HepG2 (cell line): ENCODE measurements around the gene TEKT5. TPM values are rescaled to one million over a fixed set of nuclear protein-coding genes. Genes with fewer than 3 reads are reported as not detected.

Source experiments
- CEBPB ChIP-seq: IDR thresholded peaks from 2 replicates; pipeline ENCODE4 v1.6.1; 2011; ENCODE audit warnings: low read depth, low read length, improper control_type of control experiment, borderline replicate concordance
- E2F2 ChIP-seq: sonication (generic); formaldehyde crosslinking; IDR thresholded peaks from 2 replicates; pipeline ENCODE4 v1.4.0; 2020; ENCODE audit warnings: missing genetic modification reagents, borderline replicate concordance
- FOXK2 ChIP-seq: fragments of 450-650 bp; IDR thresholded peaks from 2 replicates; pipeline ENCODE4 v1.6.1; 2016
- GFI1 ChIP-seq: sonication (generic); formaldehyde crosslinking; IDR thresholded peaks from 2 replicates; pipeline ENCODE4 v1.5.0; 2020; ENCODE audit warnings: missing genetic modification reagents, mild to moderate bottlenecking, borderline replicate concordance
- HIC2 ChIP-seq: sonication (generic); formaldehyde crosslinking; IDR thresholded peaks from 2 replicates; pipeline ENCODE4 v1.9.0; 2022; ENCODE audit warnings: low read depth, missing genetic modification reagents
- HOXA9 ChIP-seq: sonication (generic); formaldehyde crosslinking; IDR thresholded peaks from 2 replicates; pipeline ENCODE4 v1.8.1; 2022; ENCODE audit warnings: missing genetic modification reagents, mild to moderate bottlenecking, moderate library complexity, borderline replicate concordance
- KAT2B ChIP-seq: fragments of 150-350 bp; IDR thresholded peaks from 2 replicates; pipeline ENCODE4 v1.6.1; 2014; ENCODE audit warnings: low read depth, low read length, borderline replicate concordance
- NR2F2 ChIP-seq: IDR thresholded peaks from 2 replicates; pipeline ENCODE4 v1.6.1; 2012; ENCODE audit warnings: low read depth, inconsistent platforms, borderline replicate concordance
- PAX8 ChIP-seq: sonication (generic); formaldehyde crosslinking; IDR thresholded peaks from 2 replicates; pipeline ENCODE4 v1.8.0; 2022; ENCODE audit warnings: mild to moderate bottlenecking, missing genetic modification reagents, borderline replicate concordance
- RAD21 ChIP-seq: fragments of 450-650 bp; formaldehyde crosslinking; IDR thresholded peaks from 2 replicates; pipeline ENCODE4 v1.5.0; 2020; ENCODE audit warnings: mild to moderate bottlenecking
- TERF1 ChIP-seq: sonication (generic); formaldehyde crosslinking; IDR thresholded peaks from 2 replicates; pipeline ENCODE4 v1.8.0; 2022; ENCODE audit warnings: mild to moderate bottlenecking, missing genetic modification reagents, moderate library complexity
- TRAFD1 ChIP-seq: sonication (generic); formaldehyde crosslinking; IDR thresholded peaks from 2 replicates; pipeline ENCODE4 v1.5.1; 2020; ENCODE audit warnings: missing genetic modification reagents, mild to moderate bottlenecking, borderline replicate concordance
- ZC3H4 ChIP-seq: sonication (generic); formaldehyde crosslinking; IDR thresholded peaks from 2 replicates; pipeline ENCODE4 v1.4.0; 2020; ENCODE audit warnings: missing genetic modification reagents, borderline replicate concordance
- ZFP36L1 ChIP-seq: sonication (generic); formaldehyde crosslinking; IDR thresholded peaks from 2 replicates; pipeline ENCODE4 v1.8.0; 2022; ENCODE audit warnings: mild to moderate bottlenecking, missing genetic modification reagents, moderate library complexity
- ZMYM4 ChIP-seq: sonication (generic); formaldehyde crosslinking; IDR thresholded peaks from 2 replicates; pipeline ENCODE4 v1.8.1; 2023; ENCODE audit warnings: mild to moderate bottlenecking, missing genetic modification reagents
- ZNF274 ChIP-seq: sonication (generic); formaldehyde crosslinking; IDR thresholded peaks from 2 replicates; pipeline ENCODE4 v1.5.1; 2020; ENCODE audit warnings: mild to moderate bottlenecking, missing genetic modification reagents
- ZNF329 ChIP-seq: sonication (generic); formaldehyde crosslinking; IDR thresholded peaks from 2 replicates; pipeline ENCODE4 v1.9.0; 2021; ENCODE audit warnings: low read depth, mild to moderate bottlenecking, missing genetic modification reagents
- ZNF337 ChIP-seq: sonication (generic); formaldehyde crosslinking; IDR thresholded peaks from 2 replicates; pipeline ENCODE4 v1.5.1; 2020; ENCODE audit warnings: missing genetic modification reagents, low read depth, mild to moderate bottlenecking, borderline replicate concordance
- ZNF547 ChIP-seq: sonication (generic); formaldehyde crosslinking; IDR thresholded peaks from 2 replicates; pipeline ENCODE4 v1.5.1; 2020; ENCODE audit warnings: mild to moderate bottlenecking, missing genetic modification reagents
- ZNF674 ChIP-seq: sonication (generic); formaldehyde crosslinking; IDR thresholded peaks from 2 replicates; pipeline ENCODE4 v1.5.0; 2020; ENCODE audit warnings: low read depth, mild to moderate bottlenecking, missing genetic modification reagents
- ZNF709 ChIP-seq: sonication (generic); formaldehyde crosslinking; IDR thresholded peaks from 2 replicates; pipeline ENCODE4 v1.5.0; 2020; ENCODE audit warnings: mild to moderate bottlenecking, missing genetic modification reagents
- ZNF75D ChIP-seq: sonication (generic); formaldehyde crosslinking; IDR thresholded peaks from 2 replicates; pipeline ENCODE4 v1.8.1; 2023; ENCODE audit warnings: missing genetic modification reagents, mild to moderate bottlenecking, borderline replicate concordance
- ZNF883 ChIP-seq: sonication (generic); formaldehyde crosslinking; IDR thresholded peaks from 2 replicates; pipeline ENCODE4 v1.5.1; 2020; ENCODE audit warnings: mild to moderate bottlenecking, missing genetic modification reagents; ENCODE audit errors: not compliant biosample characterization
- polyA plus RNA-seq, 8 experiments: library from polyadenylated mRNA; depleted of rRNA in 3 of 8; stranded (reverse) in 7 of 8; unstranded in 1 of 8; fragments of >200 nt; fragmentation: Illumina TruSeq in 4 of 8; extraction: Trizol in 4 of 8; gene quantifications; 2 replicates each; pipeline versions ENCODE4 v1.2.1 to v1.2.3, GENCODE V29; 2011 to 2016; ENCODE audit warnings: low read depth in 4 of 8, missing spikeins in 1 of 8, mixed read lengths in 1 of 8; ENCODE audit not compliant: insufficient read depth in 1 of 8
- total RNA-seq, 5 experiments: library from RNA; depleted of rRNA; stranded (reverse); fragments of >200 nt; fragmentation: Illumina TruSeq; extraction: Trizol; gene quantifications; 2 replicates each; pipeline ENCODE4 v1.2.3, GENCODE V29; 2016; ENCODE audit warnings: low read depth in 1 of 5

TEKT5 gene
- total and polyA plus RNA-seq, 2 of the 13 experiments (the other 11 are each of a cell fraction or from before 2014, with no cell fraction given) = 0.16 TPM; not detected in 1

- TF ChIP-seq ZNF674 (peak; percentile 97), NR2F2 (no peak), ZNF709 (CRISPR knock-in tag) (peak; percentile 89), ZMYM4 (peak; percentile 78; the same call in 1 of the 2 replicates), PAX8 (CRISPR knock-in tag) (0 out of 2 replicates have a peak, but pooled peaks have one; percentile 91), FOXK2 (no peak), ZNF337 (CRISPR knock-in tag) (no peak), E2F2 (CRISPR knock-in tag) (peak; percentile 27; the same call in 1 of the 2 replicates), GFI1 (CRISPR knock-in tag) (peak; percentile 73; the same call in 1 of the 2 replicates), ZC3H4 (CRISPR knock-in tag) (no peak), ZNF883 (CRISPR knock-in tag) (peak; percentile 90), KAT2B (no peak), ZFP36L1 (CRISPR knock-in tag) (no peak), HOXA9 (CRISPR knock-in tag) (no peak), ZNF547 (CRISPR knock-in tag) (peak; percentile 93), CEBPB (no peak), TERF1 (CRISPR knock-in tag) (no peak), TRAFD1 (CRISPR knock-in tag) (peak; percentile 89; the same call in 1 of the 2 replicates), ZNF75D (no peak), ZNF274 (CRISPR knock-in tag) (peak; percentile 96), HIC2 (peak; percentile 80; the same call in 1 of the 2 replicates), RAD21 (CRISPR knock-in tag) (peak; percentile 91), ZNF329 (CRISPR knock-in tag) (peak; percentile 81)
These were observed 114.5 kb downstream of the TEKT5 start, which contains the start of gene EMP2 (continued) for GRCh38 chr16:10579965-10580882.
